ENCODE measurements around the gene DSCAML1.

- TF ChIP-seq CTCF (IDR thresholded peaks at IDR 0.05; ENCODE audit: insufficient read depth, low read depth, low read length) (no peak), EZH2 (IDR thresholded peaks at IDR 0.05; ENCODE audit: insufficient read depth, low read length) (no peak)
Measured at GRCh38 chr11:117459123-117459978, 337.7 kb downstream of the DSCAML1 start.
